Keratinocyte (primary cell): ENCODE results near the gene STEEP1.

Source experiments
- CTCF ChIP-seq, 3 experiments: IDR thresholded peaks in 1 of 3; conservative IDR thresholded peaks in 1 of 3; optimal IDR thresholded peaks in 1 of 3; 2 replicates in 2 of 3; 3 replicates in 1 of 3; pipeline versions ENCODE3 to v1.5.1; 2011; ENCODE audit warnings: low read length in 3 of 3, mild to moderate bottlenecking in 3 of 3, moderate library complexity in 2 of 3, control low read depth in 1 of 3, inconsistent platforms in 1 of 3; ENCODE audit not compliant: insufficient read depth in 2 of 3; ENCODE audit errors: extremely low read depth in 1 of 3
- EZH2 ChIP-seq: IDR thresholded peaks from one replicate; pipeline ENCODE4 v1.6.1; 2012; ENCODE audit warnings: inconsistent platforms, mild to moderate bottlenecking, low read length, moderate library complexity

- TF ChIP-seq EZH2 (no peak), CTCF (optimal IDR thresholded peaks at IDR 0.05 in 1 of 3, IDR thresholded peaks at IDR 0.05 in 1 of 3, conservative IDR thresholded peaks at IDR 0.05 in 1 of 3; ENCODE audit: extremely low read depth in 1 of 3, insufficient read depth in 2 of 3, low read length in 3 of 3) (no peak)
Measured at GRCh38 chrX:119565107-119565663, at the start of gene STEEP1.
